Body of pancreas (tissue), 4 donors: ENCODE measurements around the gene STX16.

Source experiments
- CTCF ChIP-seq, 7 experiments: fragments of 450-650 bp in 4 of 7; fragments of 200-600 bp in 3 of 7; sonication (generic) in 3 of 7; IDR thresholded peaks; one replicate each; pipeline ENCODE4 v1.5.1; 2016 to 2019; ENCODE audit warnings: antibody characterized with exemption in 7 of 7
- POLR2A ChIP-seq, 3 donors: fragments of 450-650 bp; IDR thresholded peaks; one replicate each; pipeline ENCODE4 v1.6.1; 2016; ENCODE audit warnings: antibody characterized with exemption in 3 of 3, mild to moderate bottlenecking in 2 of 3

DNA sequence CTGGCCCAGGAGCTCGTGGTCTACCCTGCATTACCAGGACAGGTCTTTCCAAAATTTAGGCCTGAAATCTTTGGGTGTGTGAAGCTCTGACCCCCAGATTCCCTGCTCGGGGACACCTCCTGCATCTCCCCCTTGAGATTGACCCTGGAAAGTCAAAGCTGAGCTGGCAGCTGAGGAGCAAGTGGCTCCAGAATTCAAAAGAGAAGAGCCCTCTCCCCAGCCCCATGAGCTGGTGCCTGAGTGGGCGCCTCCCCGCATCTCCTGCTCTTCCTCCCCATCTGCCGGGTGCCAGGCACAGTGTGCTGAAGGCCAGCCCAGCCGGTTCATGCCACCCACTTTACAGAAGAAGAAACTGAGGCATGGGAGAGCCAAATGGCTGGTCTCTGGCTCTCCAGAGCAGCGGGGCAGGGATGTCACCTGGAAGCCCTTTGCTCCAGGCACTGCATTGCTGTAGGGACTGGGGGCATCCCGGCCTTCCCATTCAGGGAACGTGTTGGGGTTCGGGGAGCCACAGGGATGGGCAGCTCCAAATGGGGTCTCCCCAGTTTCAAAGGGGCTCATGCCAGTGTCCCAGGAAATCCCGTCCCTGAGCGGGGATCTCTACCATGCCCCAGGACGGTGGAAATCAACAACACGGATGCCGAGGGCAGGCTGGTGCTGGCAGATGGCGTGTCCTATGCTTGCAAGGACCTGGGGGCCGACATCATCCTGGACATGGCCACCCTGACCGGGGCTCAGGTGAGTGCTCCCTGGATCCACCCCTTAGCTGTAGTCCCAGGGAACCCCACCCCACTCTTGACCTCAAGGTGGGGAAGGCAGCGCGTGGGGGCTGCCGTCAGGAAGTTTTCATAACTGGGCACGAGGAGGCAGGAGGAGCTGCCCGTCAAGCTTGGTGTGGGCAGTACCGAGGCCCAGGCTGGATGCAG, 62.0 kb downstream of the STX16 start:
- TF ChIP-seq CTCF (IDR thresholded peaks at IDR 0.05) (no peak), POLR2A (IDR thresholded peaks at IDR 0.05) (no peak)
